Ammon's horn (tissue), 1 donor: Measurements from ENCODE around the gene REEP6.
"Not testable (repeated sequence)": the region's sequence is repeated elsewhere in the genome, so short reads cannot be mapped to it uniquely, and the experiment has no call there.

Source experiments
- DNase-seq: peaks from one replicate; pipeline ENCODE4 v3.0.0-alpha.2; 2016; ENCODE audit warnings: low spot score

REEP6 gene

DNA sequence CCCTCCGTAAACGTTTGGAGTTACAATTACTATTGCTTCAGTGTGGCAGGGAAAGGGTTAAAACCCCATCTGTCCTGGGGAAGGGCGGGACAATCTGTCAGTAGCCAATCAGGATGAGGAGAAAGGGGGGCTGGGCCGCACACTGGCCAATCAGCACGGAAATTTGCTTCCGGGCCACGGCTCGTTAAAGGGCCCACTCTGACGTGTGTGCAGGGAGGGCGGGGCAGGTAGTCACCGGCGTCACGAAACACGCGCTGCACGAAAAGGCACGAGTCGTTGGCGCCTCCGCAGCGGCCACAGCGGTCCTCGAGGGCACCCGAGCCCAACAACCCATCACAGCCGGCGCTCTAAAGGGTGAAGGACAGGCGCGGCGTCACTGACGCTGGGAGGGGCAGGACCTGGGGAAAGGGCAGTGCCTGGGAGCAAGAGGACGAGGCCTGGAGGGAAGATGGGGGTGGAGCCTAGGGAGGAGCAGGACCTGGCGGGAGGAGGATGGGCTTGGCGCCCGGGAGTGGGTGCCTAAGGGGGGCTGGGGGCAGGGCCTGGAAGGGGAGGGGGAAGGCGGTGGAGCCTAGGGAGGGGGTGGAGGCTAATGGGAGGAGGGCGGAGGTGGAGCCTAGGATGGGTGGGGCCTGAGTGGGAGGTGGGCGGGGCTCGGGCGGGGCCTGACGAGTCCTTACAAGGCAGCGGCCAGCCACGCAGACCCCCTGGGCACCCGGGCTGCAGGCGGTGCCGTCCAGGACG is 17.0 kb downstream of the REEP6 start:
- DNase-seq, result peak; percentile 96

DNA sequence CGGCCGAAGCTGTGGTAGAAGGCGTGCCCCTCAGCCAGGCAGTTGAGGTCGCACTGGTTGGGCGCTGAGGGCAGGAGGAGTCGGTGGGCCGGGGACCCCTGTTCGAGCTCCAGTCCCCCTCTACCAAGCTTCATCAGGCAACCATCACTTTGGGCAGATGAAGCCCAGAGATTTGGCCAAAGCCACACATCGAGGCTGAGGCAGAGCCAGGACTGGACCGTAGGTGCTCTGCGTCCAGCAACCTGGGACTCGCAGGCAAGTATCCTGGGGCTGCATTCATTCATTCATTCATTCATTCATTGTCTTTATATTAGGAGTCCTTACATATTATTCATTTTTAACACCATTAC is 17.5 kb downstream of the REEP6 start:
- no peak for DNase-seq

DNA sequence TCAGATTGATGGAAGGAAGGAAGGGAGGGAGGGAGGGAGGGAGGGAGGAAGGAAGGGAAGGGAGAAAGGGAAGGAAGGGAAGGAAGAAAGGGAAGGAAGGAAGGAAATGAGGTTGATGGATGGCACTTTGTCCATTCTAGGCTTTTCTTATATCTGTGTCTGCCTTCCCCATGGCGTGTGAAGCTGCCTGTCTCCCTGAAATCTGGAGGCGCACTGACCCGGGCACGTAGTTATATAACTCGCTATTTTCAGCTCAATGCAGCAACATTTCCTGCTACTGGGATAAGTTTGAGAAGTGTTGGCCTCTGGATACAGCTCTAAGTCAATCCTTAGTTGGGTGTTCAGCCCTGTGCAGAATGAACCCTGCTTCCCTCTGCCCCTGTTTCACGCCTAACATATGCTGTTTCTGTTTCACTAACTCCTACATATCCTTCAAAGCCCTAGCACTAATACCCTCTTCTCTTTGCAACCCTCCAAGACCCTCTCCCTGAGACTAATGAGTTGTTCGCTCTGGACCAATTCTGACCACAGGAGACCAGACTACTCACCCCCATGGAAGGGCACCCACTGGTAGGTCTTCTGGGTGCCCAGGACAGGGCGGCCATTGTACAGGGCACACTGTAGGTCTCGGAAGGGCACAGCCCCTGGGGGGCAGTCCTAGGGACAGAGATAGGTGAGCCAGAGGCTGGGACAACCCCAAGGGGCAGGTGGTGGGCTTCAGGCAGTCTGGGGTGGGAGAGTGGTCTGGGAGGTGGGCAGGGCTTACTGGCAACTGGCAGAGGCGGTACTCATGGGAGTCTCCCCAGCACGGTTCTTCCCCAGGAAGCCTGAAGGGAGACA is 18.8 kb downstream of the REEP6 start:
- no peak for DNase-seq

DNA sequence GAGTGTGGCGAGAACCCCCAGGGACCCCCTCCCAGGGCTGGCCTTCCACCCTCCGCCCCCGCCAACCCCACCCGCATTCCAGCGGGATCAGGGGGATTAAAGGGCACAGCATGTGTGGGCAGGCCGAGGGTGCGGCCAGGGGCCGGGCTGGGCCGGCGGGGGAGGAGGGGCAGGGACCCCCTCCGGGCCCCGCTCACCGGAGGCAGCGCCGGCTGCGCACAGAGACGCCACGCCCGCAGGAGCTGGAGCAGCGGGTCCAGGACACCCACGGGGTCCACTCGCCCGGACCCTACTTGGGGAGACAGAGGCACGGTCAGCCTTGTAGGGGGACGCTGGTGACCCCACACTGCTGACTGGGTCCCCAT is 19.4 kb downstream of the REEP6 start:
- DNase-seq, result no peak

DNA sequence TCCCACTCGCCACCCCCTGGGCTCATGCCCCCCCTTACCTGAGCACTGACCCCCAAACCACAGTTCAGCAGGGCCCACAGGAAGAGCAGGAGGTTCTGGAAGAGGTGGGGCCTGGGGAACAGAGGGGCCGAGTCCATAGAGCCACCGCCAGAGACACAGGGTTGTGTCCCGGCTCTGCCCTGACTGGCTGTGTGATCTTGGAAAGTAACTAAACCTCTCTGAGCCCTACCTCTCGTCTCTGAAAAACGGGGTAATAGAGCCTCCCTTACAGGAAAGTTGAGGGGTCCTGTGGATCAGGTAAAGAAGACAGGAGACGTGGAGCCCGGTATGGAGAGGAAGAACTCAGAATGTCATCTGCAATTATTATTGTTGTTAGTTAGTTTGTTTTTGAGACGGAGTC is 19.8 kb downstream of the REEP6 start:
- DNase-seq, result no peak

DNA sequence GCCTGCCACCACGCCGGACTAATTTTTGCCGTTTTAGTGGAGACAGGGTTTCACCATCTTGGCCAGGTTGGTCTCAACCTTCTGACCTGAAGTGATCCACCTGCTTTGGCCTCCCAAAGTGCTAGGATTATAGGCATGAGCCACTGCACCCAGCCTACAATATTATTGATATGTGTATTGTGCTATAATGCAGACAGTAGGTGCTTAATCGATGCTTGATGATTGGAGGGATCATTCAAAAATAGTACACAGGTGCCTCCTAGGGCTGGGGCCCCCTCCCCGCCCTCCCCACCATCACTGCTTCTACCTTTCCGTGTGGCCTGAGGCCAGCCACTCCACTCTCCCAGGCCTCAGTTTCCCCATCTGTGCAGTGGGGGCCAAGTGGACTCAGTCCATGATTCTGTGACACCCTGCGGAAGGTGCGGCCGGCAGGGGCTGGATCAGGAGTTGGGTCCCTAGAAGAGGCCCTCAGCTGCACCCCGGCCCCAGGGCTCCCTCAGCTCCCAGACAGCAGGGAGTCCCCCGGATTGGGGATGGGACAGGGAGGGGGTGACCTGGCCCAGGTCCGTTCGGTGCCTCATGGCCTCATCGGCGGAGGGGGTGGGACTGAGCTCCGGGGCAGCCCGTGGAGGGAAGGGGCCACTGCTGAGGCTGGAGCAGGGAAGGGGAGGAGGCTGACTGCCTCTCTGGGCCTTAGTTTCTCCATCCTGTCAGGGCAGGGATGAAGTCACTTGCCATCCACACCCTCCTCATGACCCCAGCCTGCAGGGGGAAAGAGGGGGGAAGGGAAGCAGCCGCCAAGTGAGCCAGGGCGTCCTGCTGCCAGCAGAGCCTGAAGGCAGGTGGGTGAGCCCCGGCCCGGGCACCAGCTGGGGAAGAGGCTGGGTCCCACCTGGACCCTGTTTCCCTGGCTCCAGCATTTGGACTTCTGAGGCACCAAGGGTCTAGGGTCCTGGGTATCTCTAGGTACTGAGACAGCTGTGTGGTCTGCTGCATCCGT is 20.6 kb downstream of the REEP6 start:
- no peak for DNase-seq

DNA sequence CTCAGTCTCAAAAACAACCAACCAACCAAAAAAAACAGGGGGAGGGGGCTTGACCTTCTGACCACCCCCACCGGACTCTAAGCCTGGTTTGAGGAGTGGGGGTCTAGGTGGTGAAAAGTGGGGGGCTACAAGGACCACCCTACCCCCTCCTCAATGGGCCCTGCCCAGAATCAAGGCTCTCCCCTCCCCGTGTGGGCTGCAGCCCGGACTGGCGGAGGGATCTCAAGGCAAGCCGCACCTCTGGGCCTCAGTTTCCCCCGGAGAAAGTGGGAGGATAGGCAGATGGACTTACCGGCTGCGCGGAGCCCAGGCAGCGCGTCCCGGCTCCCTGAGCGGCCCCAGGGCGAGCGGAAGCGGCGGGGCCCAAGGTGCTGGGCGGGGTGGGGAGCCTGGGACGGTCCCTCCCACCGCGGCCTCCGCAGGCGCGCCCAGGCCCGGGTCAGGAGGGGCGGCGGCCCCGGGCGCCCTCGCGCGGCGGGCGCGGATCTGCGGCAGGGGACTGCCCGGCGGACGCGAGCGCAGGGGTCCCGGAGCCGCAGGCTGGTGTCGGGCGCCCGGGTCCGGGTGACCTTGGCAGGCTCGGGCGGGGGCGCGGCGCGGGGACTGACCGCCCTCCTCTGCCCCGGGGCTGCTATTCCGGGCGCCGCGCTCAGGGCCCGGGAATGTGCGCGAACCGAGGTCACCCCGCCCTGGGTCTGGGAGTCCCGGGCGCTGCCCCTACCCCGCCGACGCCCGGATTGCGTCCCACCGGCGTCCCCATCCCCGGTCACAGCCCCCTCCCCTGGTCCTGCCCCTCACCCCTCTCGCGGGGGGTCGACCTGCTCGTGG is 21.9 kb downstream of the REEP6 start, which contains the start of gene ADAMTSL5:
Gene ADAMTSL5 (minus strand): TSS at position 349 of the 828 bp plus-strand sequence. CDS start 2,076 bp downstream, outside the sequence.
- no peak for DNase-seq

DNA sequence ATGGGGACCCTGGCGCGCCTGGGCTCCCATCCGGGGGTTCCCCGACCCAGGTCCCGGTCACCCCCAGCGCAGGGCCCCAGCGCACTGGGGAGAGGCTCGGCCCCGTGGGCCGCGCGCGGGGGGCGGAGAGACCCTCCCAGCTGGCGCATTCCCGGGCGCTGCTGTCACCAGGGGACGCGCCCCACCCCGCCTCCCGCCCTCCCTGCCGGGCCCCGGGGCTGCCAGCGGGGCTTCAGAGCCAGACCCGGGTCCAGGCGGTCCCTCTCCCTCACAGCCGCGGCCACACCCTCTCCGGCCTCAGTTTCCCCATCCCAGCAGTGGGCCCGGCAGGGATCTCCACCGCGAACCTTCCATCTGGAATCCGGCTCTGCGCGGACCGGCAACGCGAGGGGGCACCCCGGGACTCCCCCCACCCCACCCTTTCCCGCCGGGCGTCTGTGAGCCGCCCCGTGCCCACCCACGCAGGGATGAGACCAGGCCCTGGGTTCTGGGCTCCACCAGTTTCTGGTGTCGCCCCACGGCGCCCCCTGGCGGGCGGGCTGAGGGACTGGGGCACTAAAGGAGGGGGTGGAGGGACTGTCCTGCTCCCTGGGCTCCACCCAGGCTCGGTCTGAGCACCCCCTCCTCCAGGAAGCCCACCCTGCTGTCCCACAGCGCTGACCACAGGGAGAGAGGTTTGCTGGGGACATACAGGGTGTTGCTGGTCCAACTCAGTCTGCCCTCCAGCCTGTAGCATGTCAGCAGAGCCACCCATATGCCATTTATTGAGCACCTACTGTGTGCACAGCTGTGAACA is 22.7 kb downstream of the REEP6 start:
- DNase-seq, result no peak

DNA sequence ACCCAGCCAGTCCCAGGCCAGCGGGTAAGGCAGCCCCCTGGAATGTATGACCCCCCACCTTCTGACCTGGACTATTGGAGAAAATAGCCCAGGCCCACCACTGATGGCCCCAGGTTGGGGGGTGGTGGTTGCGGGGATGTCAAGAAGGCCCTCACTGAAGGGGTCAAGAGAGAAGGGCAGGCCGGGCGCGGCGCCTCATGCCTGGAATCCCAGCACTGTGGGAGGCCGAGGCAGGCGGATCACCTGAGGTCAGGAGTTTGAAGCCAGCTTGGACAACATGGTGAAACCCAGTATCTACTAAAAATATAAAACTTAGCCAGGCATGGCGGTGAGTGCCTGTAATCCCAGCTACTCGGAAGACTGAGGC is 23.3 kb downstream of the REEP6 start:
- DNase-seq, result no peak

DNA sequence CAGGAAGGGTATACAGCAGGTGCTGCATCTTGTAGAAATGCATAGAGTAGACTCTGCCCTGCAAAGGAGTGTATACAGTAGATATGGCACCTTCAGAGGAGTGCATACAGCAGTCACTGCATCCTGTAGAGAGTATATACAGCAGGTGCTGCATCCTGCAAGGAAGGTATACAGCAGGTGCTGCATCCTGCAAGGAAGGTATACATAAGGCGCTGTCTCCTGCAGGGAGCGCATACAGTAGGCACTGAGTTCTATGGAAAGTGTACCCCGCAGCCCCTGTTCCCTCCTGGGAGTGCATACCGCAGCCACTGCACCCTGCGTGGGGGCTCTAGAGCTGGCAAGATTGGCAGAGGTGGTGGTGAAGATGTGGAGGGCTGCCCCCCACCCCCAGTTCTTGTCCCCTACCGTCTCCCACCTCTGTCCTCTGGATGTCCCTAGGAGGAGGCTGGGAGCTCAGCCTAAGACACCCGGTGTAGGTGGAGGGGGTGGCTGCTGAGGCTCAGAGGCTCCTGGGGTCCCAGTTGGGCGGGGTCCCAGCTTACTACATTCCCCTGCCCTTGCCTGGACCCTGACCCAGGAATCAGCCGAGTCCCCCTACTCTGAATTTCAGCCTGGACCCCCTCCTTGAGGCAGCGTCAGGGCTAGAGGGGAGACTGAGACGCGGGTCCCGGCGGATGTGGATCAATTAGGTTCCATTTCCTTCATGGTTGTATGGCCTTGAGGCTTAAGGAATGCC is 24.2 kb downstream of the REEP6 start:
- no peak for DNase-seq

DNA sequence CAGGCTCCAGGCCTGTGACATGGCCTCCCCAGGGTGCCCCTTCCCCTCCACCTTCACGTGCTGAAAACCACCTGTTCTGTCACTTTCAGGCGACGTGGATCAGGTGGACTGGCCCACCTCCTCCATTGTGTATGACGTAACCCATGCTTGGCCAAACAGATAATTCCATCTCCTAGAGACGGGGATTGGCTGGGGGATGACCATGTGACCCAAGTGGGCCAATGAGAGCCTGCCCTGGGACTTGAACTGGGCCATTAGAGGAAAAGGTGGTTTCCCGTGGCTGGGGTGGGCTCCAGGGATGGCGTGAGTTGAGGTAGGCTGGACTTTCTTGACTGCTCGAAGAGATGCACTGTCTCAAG is 25.4 kb downstream of the REEP6 start:
- DNase-seq, result no peak

DNA sequence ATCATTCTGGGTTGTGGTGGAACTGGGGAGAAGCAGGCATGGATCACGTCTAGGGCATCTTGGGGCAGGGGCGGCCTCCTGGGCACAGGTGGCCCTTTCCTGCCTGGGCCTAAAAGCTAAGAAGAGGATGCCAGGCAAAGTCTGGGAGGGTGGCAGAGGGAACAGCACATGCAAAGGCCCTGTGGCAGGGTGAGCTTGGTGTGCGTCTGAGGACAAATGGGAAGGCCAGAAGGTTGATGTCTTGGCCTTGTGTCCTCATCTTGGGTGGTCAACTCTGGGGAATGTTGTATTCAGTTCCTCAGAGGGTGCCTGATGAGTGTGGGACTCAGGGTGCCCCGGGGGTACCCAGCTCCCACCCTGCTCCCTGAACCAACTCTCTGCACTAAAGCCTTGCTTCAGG is 27.5 kb downstream of the REEP6 start:
- DNase-seq, result no peak

DNA sequence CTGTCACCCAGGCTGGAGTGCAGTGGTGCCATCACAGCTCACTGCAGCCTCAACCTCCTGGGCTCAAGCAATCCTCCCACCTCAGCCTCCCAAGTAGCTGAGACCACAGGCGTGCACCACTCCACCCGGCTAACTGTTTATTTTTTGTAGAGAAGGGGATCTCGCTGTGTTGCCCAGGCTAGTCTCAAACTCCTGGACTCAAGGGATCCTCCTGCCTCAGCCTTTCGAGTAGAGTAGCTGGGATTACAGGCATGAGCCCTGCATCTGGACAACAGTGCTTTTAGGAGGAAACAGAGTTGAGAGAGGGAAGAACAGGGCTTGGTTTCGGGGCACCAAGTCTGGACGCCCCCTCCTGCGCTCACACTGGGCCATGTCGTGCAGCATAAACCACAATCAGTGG is 28.8 kb downstream of the REEP6 start:
- DNase-seq, result not testable (repeated sequence)

DNA sequence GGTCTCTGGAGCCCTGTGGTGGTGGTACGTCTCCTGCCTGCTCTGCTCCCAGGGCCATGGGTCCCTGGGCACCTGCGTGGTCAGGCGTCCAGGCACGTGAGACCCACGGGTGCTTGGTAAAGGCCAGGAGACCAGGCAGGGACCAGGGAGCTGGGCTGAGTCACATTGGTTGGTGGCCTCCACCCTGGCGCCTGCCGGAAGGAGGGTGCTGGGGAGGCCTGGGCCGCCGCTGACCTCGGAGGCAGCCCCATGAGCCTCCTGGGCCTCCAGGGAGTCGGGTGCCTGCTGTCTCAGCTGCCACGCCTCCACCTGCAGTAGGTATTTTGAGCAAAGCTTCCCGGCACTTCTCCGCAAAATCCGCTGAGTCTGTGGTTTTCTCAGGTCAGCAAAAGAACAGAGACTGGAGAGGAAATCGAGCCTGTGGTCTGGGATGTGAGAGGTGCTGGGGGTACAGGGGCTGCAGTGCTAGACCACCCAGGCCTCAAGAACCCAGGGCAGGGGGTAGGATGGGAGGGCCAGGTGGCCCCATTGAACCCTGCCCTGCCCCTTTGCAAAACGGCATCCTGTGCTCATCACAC is 29.3 kb downstream of the REEP6 start:
- no peak for DNase-seq

DNA sequence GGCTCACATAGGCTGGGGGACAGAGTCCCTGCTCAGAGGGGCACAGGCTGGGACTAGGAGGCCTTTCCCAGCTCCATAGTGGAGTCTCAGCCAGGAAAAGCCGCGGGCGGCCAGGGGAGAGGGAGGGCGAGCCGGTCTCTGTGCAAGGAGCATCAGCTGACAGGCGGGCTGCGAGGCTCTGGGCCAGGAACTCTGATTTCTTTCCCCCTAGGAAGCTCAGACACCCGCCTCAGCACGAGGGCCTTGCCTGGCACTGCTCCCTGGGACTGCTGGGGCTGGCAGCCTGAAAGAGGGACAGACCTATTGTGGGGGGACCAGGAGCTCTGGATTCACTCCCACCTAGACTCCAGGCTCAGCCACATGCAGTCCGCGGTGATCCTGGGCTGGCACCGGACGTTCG is 30.7 kb downstream of the REEP6 start:
- DNase-seq, result peak; percentile 74

DNA sequence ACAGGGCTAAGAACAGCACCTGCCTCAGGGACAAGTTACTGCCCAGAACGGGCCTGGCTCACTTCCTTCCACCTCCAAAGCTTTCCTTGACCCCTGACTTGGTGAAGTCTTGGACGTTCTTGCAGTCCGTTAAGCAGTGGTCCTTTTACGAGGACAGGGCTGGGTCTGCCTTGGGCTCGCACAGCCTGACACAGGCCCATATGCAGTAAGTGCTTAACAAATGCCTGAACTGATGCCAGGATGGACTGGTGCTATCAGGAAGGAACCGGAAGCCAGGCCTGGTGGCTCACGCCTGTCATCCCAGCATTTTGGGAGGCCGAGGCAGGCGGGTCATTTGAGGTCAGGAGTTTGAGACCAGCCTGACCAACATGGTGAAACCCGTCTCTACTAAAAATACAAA is 31.1 kb downstream of the REEP6 start:
- no peak for DNase-seq

DNA sequence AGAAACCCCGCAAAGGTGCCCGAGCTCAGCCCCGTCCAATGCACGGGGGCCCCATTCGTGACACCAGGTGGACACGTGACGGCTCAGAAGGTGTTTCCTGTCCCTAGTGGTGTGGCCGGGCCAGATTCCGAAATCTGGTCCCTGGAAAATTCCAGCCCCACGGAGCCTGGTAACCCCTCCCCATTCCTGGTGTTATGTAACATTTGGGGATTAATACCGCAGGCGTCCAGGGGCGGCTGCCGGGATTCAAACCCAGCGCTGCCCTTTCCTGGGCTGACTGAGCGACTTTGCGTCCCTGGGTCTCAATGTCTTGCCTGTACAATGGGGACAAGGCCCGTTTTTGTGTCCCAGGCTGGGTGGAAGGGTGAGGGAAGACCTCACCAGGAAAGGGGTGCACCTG is 31.9 kb downstream of the REEP6 start:
- DNase-seq, result no peak

DNA sequence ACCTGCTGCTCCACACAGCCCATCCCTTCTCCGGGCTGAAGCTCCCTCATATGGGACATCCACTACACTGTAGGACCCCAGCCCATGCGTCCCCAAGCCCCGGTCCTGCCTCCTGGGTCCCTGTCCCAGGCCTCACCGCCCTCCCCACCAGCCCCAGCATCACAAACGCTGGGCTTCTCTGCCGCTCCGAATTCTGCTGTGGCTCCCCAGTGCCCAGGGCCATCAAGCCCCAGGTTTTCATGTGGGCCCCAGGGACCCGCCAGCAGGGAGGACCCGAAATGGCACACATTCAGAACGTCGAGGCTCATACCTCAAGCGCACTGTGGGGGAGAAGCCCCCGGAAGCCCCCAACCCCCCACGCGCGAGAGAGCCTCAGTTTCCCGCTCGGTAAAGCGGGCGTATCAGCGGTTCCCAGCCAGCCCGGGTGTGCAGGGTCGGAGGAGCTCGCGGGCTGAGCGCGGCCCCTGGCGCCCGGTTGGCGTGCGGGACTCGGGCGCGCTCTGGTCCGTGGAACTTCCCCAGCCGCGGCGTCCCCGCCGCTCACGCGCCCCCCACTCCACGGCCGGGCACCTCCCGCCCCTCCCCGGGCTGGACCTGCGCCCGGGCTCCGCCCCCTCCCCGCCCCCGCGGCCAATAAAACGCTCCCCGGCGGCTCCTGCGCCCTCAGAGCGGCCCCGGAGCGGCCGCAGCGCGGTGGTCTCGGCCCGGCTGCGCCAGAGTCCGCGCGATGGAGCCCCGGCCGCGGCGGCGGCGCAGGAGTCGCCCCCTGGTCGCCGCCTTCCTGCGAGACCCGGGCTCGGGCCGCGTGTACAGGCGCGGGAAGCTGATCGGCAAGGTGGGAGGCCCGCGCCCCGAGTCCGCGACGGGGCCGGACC is 32.7 kb downstream of the REEP6 start, which contains the start of gene PLK5:
Gene PLK5 (plus strand): TSS at position 666 of the 875 bp plus-strand sequence. CDS start 2,920 bp downstream, outside the sequence.
- no peak for DNase-seq
